Measurements from ENCODE around the gene SMYD2. TPM values are rescaled to one million over a fixed set of nuclear protein-coding genes. Genes with fewer than 3 reads are reported as not detected.

Gene SMYD2
- polyA plus RNA-seq, 3 donors = 14.2 to 28.4 (median 23.6) TPM

DNA sequence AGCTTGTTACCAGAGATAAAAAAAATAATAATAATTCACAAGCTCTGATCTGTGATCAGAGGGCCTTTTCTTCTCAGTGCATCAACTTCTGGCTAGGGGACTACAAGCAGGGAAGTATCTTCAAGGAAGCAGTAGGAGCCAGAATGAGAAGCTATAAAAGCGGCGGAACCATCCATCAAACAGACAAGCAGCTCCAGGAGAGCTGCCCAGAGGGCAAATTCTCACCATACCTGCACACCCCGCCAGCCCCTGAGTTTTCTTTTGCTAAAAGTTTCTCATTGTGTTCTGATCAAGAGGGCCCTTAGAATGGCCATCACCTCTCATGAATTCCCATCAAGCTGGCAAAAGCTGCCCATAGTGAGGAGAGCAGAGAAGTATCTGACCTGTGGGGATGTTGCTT is 99.4 kb downstream of the SMYD2 start:
- Mint-ChIP-seq H3K4me3 (no peak overlapping the region), H3K4me1 (no peaks in the 10 kb centered on the region), H3K27ac (no peak overlapping the region), H3K27me3 (ENCODE audit: low read depth in 3 of 3) (peaks cover 0 to 3% (median 2%) of the 10 kb centered on the region in 3 donors), H3K36me3 (no peaks in the 10 kb centered on the region), H3K9me3 (peaks cover 0 to 2% (median 0%) of the 10 kb centered on the region in 7 donors)
- Histone ChIP-seq H2AFZ (ENCODE audit: insufficient read depth, low read depth, low read length, poor library complexity, severe bottlenecking) (no peak overlapping the region), H3K4me1 (ENCODE audit: control insufficient read depth in 1 of 2, insufficient read depth in 2 of 2, low read length in 2 of 2) (no peaks in the 10 kb centered on the region), H4K20me1 (ENCODE audit: insufficient read depth, low read length) (no peaks in the 10 kb centered on the region), H3K79me2 (ENCODE audit: insufficient read depth, low read length) (no peaks in the 10 kb centered on the region), H3K9ac (ENCODE audit: insufficient read depth, low read length, poor library complexity, severe bottlenecking) (no peak overlapping the region), H3K27me3 (ENCODE audit: control insufficient read depth in 2 of 2, insufficient read depth in 2 of 2, low read length in 2 of 2) (no peaks in the 10 kb centered on the region), H3K27ac (ENCODE audit: low read depth in 1 of 2, low read length in 2 of 2) (no peak overlapping the region), H3K4me2 (replicated peaks; ENCODE audit: extremely low read depth, low read length, poor library complexity, severe bottlenecking) (no peak overlapping the region), H3K36me3 (replicated peaks in 1 of 2; ENCODE audit: control insufficient read depth in 1 of 2, insufficient read depth in 2 of 2, low read length in 2 of 2) (no peaks in the 10 kb centered on the region), H3K9me3 (replicated peaks in 1 of 2; ENCODE audit: control insufficient read depth in 1 of 2, insufficient read depth in 1 of 2, low read length in 2 of 2) (no peaks in the 10 kb centered on the region), H3K4me3 (replicated peaks in 1 of 3; ENCODE audit: low read depth in 2 of 3, low read length in 3 of 3) (no peak overlapping the region)
- no peak for DNase-seq
- intact Hi-C loops (cut with micrococcal nuclease) = no loop called here
- TF ChIP-seq CTCF (IDR thresholded peaks at IDR 0.05) = no peak
- WGBS (ENCODE audit: insufficient coverage) = no CpG with 5 or more reads among the region's 3 CpGs

- H3K4me3 Mint-ChIP-seq = no peak overlapping the region
- intact Hi-C loops (cut with micrococcal nuclease) = no loop called here
- peaks cover 0 to 2% (median 0%) of the 10 kb centered on the region in 7 donors for H3K9me3 Mint-ChIP-seq
- DNase-seq = no peak
- Histone ChIP-seq H3K4me1 (ENCODE audit: control insufficient read depth in 1 of 2, insufficient read depth in 2 of 2, low read length in 2 of 2) (no peaks in the 10 kb centered on the region), H3K36me3 (replicated peaks in 1 of 2; ENCODE audit: control insufficient read depth in 1 of 2, insufficient read depth in 2 of 2, low read length in 2 of 2) (no peaks in the 10 kb centered on the region), H3K79me2 (ENCODE audit: insufficient read depth, low read length) (no peaks in the 10 kb centered on the region), H4K20me1 (ENCODE audit: insufficient read depth, low read length) (no peaks in the 10 kb centered on the region), H3K27ac (ENCODE audit: low read depth in 1 of 2, low read length in 2 of 2) (no peak overlapping the region), H2AFZ (ENCODE audit: insufficient read depth, low read depth, low read length, poor library complexity, severe bottlenecking) (no peak overlapping the region), H3K9ac (ENCODE audit: insufficient read depth, low read length, poor library complexity, severe bottlenecking) (no peak overlapping the region), H3K4me3 (replicated peaks in 1 of 3; ENCODE audit: low read depth in 2 of 3, low read length in 3 of 3) (no peak overlapping the region), H3K27me3 (ENCODE audit: control insufficient read depth in 2 of 2, insufficient read depth in 2 of 2, low read length in 2 of 2) (no peaks in the 10 kb centered on the region), H3K4me2 (replicated peaks; ENCODE audit: extremely low read depth, low read length, poor library complexity, severe bottlenecking) (no peak overlapping the region), H3K9me3 (replicated peaks in 1 of 2; ENCODE audit: control insufficient read depth in 1 of 2, insufficient read depth in 1 of 2, low read length in 2 of 2) (no peaks in the 10 kb centered on the region)
- 71% methylated on average over 1 of the region's 1 CpG for WGBS (ENCODE audit: insufficient coverage)
- no peaks in the 10 kb centered on the region for H3K36me3 Mint-ChIP-seq
- H3K27me3 Mint-ChIP-seq (ENCODE audit: low read depth in 3 of 3) = peaks cover 0 to 3% (median 2%) of the 10 kb centered on the region in 3 donors
- H3K4me1 Mint-ChIP-seq = no peaks in the 10 kb centered on the region
- peak overlapping the region in 1 of 7 donors; percentile 13 for H3K27ac Mint-ChIP-seq
- TF ChIP-seq CTCF (IDR thresholded peaks at IDR 0.05) = no peak
These were observed 100.2 kb downstream of the SMYD2 start for GRCh38 chr1:214380986-214381695.

Measured in CD14-positive monocyte (primary cell).